Right atrium auricular region (tissue), 2 donors: ENCODE data around the gene NPM1. TPM values are rescaled to one million over a fixed set of nuclear protein-coding genes. Genes with fewer than 3 reads are reported as not detected.
"Not testable (repeated sequence)": the region's sequence is repeated elsewhere in the genome, so short reads cannot be mapped to it uniquely, and the experiment has no call there.

ENCODE experiments used
- DNase-seq: peaks from one replicate; pipeline ENCODE4 v3.0.0-alpha.2; 2019; ENCODE audit warnings: low spot score
- H3K27ac ChIP-seq, 2 donors: fragments of 200-600 bp; sonication (generic); 1 replicate in 1 of 2; 2 replicates in 1 of 2; pipeline ENCODE4 v1.5.1; 2016 to 2019
- H3K27me3 ChIP-seq, 2 donors: fragments of 200-600 bp; sonication (generic); one replicate each; pipeline versions ENCODE4 v1.5.1 to v1.6.0; 2017 to 2019
- H3K36me3 ChIP-seq: fragments of 200-600 bp; sonication (generic); one replicate; pipeline ENCODE4 v1.5.1; 2016
- H3K4me1 ChIP-seq, 2 donors: fragments of 200-600 bp; sonication (generic); one replicate each; pipeline versions ENCODE4 v1.5.1 to v1.6.0; 2017 to 2019
- H3K4me3 ChIP-seq, 2 donors: fragments of 200-600 bp; sonication (generic); 1 replicate in 1 of 2; 2 replicates in 1 of 2; pipeline ENCODE4 v1.5.1; 2017 to 2019; ENCODE audit warnings: mild to moderate bottlenecking in 1 of 2, moderate library complexity in 1 of 2
- H3K9me3 ChIP-seq, 2 donors: fragments of 200-600 bp; sonication (generic); one replicate each; pipeline ENCODE4 v1.5.1; 2019
- total RNA-seq, 2 donors: library from RNA; depleted of rRNA; stranded (reverse); fragments of >200 nt; gene quantifications; one replicate each; pipeline ENCODE4 v1.1.0, GENCODE V29; 2016
- TF ChIP-seq, protein P1 (sequence below), 2 donors: fragments of 200-600 bp; sonication (generic); IDR thresholded peaks; one replicate each; pipeline ENCODE4 v1.5.1; 2019; ENCODE audit warnings: antibody characterized with exemption in 2 of 2

Gene NPM1
- total RNA-seq, 2 donors from 2014 or later: 271 to 353 TPM

DNA sequence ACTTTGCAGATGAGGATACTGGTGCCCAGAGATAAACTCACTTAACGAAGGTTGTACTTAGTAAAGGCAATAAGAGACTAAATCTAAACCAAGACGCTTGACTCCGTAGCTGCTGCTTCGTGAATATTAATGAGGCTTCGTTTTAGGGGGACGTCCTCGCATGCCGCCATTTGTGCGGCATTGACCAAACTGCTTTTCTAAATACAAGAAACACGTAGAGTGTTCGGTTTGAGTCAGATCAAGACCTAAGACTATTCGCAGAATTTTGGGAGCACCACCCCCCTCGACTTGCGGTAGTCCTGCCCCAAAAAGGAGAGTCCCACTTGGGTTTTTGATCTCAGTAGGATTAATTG, 1.1 kb downstream of the NPM1 start:
- no peaks in the 10 kb centered on the region for H3K27me3 ChIP-seq
- no peak for DNase-seq
- H3K27ac ChIP-seq: peak overlapping the region in 1 of 2 donors; percentile 94
- H3K36me3 ChIP-seq: peaks cover 36% of the 10 kb centered on the region
- H3K4me1 ChIP-seq: peaks cover 0 to 47% of the 10 kb centered on the region in 2 donors
- no peaks in the 10 kb centered on the region for H3K9me3 ChIP-seq
- H3K4me3 ChIP-seq: peak overlapping the region; percentile 96 to 97
- TF ChIP-seq, protein P1, sequence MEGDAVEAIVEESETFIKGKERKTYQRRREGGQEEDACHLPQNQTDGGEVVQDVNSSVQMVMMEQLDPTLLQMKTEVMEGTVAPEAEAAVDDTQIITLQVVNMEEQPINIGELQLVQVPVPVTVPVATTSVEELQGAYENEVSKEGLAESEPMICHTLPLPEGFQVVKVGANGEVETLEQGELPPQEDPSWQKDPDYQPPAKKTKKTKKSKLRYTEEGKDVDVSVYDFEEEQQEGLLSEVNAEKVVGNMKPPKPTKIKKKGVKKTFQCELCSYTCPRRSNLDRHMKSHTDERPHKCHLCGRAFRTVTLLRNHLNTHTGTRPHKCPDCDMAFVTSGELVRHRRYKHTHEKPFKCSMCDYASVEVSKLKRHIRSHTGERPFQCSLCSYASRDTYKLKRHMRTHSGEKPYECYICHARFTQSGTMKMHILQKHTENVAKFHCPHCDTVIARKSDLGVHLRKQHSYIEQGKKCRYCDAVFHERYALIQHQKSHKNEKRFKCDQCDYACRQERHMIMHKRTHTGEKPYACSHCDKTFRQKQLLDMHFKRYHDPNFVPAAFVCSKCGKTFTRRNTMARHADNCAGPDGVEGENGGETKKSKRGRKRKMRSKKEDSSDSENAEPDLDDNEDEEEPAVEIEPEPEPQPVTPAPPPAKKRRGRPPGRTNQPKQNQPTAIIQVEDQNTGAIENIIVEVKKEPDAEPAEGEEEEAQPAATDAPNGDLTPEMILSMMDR (IDR thresholded peaks at IDR 0.05): no peak

DNA sequence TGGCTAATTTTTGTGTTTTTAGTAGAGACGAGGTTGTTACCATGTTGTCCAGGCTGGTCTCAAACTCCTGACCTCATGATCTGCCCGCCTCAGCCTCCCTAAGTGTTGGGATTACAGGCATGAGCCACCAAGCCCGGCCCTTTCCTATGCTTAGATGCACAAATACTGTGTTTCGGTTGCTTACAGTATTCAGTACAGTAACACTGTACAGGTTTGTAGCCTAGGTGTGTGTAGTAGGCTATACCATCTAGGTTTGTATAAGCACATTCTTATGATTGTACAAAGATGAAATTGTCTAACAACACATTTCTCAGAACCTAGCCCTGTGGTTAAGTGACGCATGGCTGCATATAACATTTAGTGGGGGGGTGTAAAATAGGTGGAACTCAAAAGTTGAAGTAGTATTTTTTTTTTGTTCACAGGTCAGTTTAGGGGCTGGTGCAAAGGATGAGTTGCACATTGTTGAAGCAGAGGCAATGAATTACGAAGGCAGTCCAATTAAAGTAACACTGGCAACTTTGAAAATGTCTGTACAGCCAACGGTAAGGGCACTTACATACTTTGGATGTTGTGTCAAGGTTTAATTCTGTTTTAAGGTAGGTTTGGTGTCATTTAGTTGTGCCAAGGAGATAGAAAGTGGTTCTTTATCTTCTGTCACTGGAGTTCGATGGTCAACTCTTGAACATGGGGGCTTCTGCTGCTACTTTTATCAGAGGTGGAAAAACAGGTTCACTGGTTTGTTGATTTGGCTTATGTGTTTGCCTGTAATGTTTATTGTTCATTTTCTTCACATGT, 3.4 kb downstream of the NPM1 start:
- H3K36me3 ChIP-seq: peaks cover 58% of the 10 kb centered on the region
- DNase-seq: no peak
- H3K9me3 ChIP-seq: no peaks in the 10 kb centered on the region
- no peak overlapping the region for H3K4me3 ChIP-seq
- H3K27ac ChIP-seq: no peak overlapping the region
- TF ChIP-seq, protein P1 (IDR thresholded peaks at IDR 0.05): no peak
- peaks cover 0 to 56% of the 10 kb centered on the region in 2 donors for H3K4me1 ChIP-seq
- H3K27me3 ChIP-seq: no peaks in the 10 kb centered on the region

DNA sequence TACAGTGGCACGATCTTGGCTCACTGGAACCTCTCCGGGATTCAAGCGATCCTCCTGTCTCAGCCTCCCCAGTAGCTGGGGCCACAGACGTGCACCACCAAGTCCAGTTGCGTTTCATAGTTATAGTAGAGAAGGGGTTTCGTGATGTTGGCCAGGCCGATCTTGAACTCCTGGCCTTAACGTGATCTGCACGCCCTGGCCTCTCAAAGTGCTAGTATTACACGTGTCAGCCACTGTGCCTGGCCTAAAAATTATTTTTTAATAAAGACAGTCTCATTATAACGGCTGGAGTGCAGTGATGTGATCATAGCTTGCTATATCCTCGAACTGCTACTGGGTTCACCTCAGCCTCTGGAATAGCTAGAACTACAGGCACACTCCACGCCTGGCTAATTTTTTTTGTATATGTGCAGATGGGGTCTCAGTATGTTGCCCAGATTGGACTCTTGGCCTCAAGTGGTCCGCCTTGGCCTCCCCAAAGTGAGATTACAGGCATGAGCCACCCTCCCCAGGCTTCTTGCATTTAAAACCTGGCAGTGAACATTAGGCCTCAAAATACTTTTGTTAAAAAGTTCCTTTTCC, 4.4 kb downstream of the NPM1 start:
- DNase-seq: no peak
- Histone ChIP-seq H3K27ac (no peak overlapping the region), H3K4me3 (no peak overlapping the region), H3K27me3 (no peaks in the 10 kb centered on the region), H3K36me3 (peaks cover 67% of the 10 kb centered on the region), H3K9me3 (no peaks in the 10 kb centered on the region), H3K4me1 (peaks cover 0 to 54% of the 10 kb centered on the region in 2 donors)
- TF ChIP-seq, protein P1 (IDR thresholded peaks at IDR 0.05): no peak

DNA sequence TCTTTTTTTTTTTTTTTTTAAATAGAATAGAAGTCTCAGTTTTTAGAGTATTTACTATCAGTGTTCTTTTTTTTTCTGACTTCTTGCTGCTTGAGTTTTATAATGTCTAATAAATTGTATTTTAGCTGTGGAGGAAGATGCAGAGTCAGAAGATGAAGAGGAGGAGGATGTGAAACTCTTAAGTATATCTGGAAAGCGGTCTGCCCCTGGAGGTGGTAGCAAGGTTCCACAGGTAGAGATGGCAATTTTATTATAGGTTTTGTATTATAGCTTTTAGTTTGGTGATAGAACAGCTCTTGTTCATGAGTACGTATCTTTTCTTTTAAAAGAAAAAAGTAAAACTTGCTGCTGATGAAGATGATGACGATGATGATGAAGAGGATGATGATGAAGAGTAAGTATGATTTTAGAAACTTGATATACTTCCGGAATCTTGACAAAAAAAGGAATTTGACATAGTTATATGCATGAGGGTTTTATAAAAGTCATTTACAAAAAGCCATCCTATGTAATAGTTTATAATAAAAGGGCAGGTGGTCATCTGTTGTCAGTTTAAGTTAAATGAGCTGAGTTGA, 5.0 kb downstream of the NPM1 start:
- TF ChIP-seq, protein P1 (IDR thresholded peaks at IDR 0.05): no peak
- Histone ChIP-seq H3K4me1 (peaks cover 0 to 56% of the 10 kb centered on the region in 2 donors), H3K4me3 (no peak overlapping the region), H3K27me3 (no peaks in the 10 kb centered on the region), H3K36me3 (peaks cover 73% of the 10 kb centered on the region), H3K27ac (no peak overlapping the region), H3K9me3 (no peaks in the 10 kb centered on the region)
- no peak for DNase-seq

DNA sequence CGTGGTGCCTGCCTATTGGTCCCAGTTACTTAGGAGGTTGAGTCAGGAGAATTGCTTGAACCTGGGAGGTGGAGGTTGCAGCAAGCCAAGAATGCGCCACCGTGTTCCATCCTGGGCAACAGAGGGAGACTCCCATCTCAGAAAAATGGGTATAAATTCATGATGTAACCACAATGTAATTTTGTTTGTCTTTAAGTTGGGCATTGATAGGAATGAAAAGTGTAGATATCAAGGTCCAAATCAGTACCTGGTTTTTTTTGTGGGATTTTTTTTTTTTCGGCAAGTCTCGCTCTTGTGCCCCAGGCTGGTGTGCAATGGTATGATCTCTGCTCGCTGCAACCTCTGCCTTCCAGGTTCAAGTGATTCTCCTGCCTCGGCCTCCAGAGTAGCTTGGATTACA, 7.4 kb downstream of the NPM1 start:
- Histone ChIP-seq H3K36me3 (peaks cover 95% of the 10 kb centered on the region), H3K27ac (no peak overlapping the region), H3K9me3 (no peaks in the 10 kb centered on the region), H3K4me3 (no peak overlapping the region), H3K27me3 (no peaks in the 10 kb centered on the region), H3K4me1 (peaks cover 0 to 41% of the 10 kb centered on the region in 2 donors)
- DNase-seq: no peak
- TF ChIP-seq, protein P1 (IDR thresholded peaks at IDR 0.05): no peak

DNA sequence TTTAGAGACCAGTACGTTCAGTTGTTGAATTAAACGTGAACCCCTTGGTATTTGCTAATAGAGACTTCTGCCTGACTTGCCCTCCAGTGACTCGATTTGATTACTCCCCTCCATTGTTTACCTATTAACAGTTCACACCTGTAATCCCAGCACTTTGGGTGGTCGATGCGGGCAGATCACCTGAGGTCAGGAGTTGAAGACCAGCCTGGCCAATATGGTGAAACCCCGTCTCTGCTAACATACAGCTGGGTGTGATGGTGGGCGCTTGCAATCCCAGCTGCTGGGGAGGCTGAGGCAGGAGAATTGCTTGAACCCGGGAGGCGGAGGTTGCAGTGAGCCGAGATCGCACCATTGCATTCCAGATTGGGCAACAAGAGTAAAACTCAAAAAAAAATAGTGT, 8.9 kb downstream of the NPM1 start:
- H3K27me3 ChIP-seq, H3K4me3 ChIP-seq, H3K9me3 ChIP-seq, H3K27ac ChIP-seq, DNase-seq: not testable (repeated sequence)
- H3K36me3 ChIP-seq: peaks cover 97% of the 10 kb centered on the region
- peaks cover 0 to 26% of the 10 kb centered on the region in 2 donors for H3K4me1 ChIP-seq
